Smooth muscle cell (in vitro differentiated cells): Measurements from ENCODE around the gene RMND1. TPM values are rescaled to one million over a fixed set of nuclear protein-coding genes. Genes with fewer than 3 reads are reported as not detected.

Experiments used
- DNase-seq: peaks from one replicate; lab custom pipeline; 2025; ENCODE audit not compliant: unreplicated experiment; lab: John Stamatoyannopoulos, UW
- H2AFZ ChIP-seq: fragments of 200-600 bp; sonication (generic); 2 replicates; pipeline ENCODE4 v1.6.0; 2016; ENCODE audit warnings: antibody characterized with exemption, low read depth, mild to moderate bottlenecking
- H3F3A ChIP-seq: fragments of 200-600 bp; sonication (generic); 2 replicates; pipeline ENCODE4 v1.6.0; 2017; ENCODE audit warnings: antibody characterized with exemption, low read depth
- H3K27ac ChIP-seq: fragments of 200-600 bp; sonication (generic); 2 replicates; pipeline ENCODE4 v1.5.1; 2016; ENCODE audit warnings: low read depth, mild to moderate bottlenecking
- H3K27me3 ChIP-seq: fragments of 200-600 bp; sonication (generic); 2 replicates; pipeline ENCODE4 v1.6.1; 2016; ENCODE audit warnings: low read depth, mild to moderate bottlenecking
- H3K36me3 ChIP-seq: fragments of 200-600 bp; sonication (generic); 2 replicates; pipeline ENCODE4 v1.5.1; 2016; ENCODE audit warnings: low read depth
- H3K4me1 ChIP-seq: fragments of 200-600 bp; sonication (generic); 2 replicates; pipeline ENCODE4 v1.5.1; 2016; ENCODE audit warnings: low read depth
- H3K4me2 ChIP-seq: fragments of 200-600 bp; sonication (generic); 2 replicates; pipeline ENCODE4 v1.6.0; 2016; ENCODE audit warnings: mild to moderate bottlenecking
- H3K4me3 ChIP-seq: fragments of 200-600 bp; sonication (generic); 2 replicates; pipeline ENCODE4 v1.5.1; 2016; ENCODE audit warnings: mild to moderate bottlenecking
- H3K79me2 ChIP-seq: fragments of 200-600 bp; sonication (generic); 2 replicates; pipeline ENCODE4 v1.6.0; 2016; ENCODE audit warnings: low read depth, mild to moderate bottlenecking
- H3K9ac ChIP-seq: fragments of 200-600 bp; sonication (generic); 2 replicates; pipeline ENCODE4 v1.6.0; 2016; ENCODE audit warnings: low read depth
- H3K9me3 ChIP-seq: fragments of 200-600 bp; sonication (generic); replicated peaks from 2 replicates; pipeline ENCODE4 v1.5.1; 2016; ENCODE audit warnings: low read depth
- H4K20me1 ChIP-seq: fragments of 200-600 bp; sonication (generic); 2 replicates; pipeline ENCODE4 v1.6.0; 2016; ENCODE audit warnings: low read depth
- WGBS: methylation state at CpG from one replicate; pipeline ENCODE4 v1.1.7; 2016; ENCODE audit warnings: low lambda C conversion rate; 5-methylcytosine and 5-hydroxymethylcytosine counted together
- polyA plus RNA-seq: library from polyadenylated mRNA; unstranded; fragments of >200 nt; fragmentation: Nextera tagmentation; extraction: Ambion mirVana; gene quantifications from 2 replicates; pipeline ENCODE4 v1.2.1, GENCODE V29; 2016
- total RNA-seq: library from RNA; depleted of rRNA; stranded (reverse); fragments of >200 nt; gene quantifications from 2 replicates; pipeline ENCODE4 v1.2.3, GENCODE V29; 2014
- TF ChIP-seq, protein P1 (sequence below): fragments of 200-600 bp; sonication (generic); IDR thresholded peaks from 2 replicates; pipeline ENCODE4 v1.5.1; 2017; ENCODE audit warnings: borderline replicate concordance, mild to moderate bottlenecking, antibody characterized with exemption; ENCODE audit not compliant: insufficient read depth, poor library complexity, severe bottlenecking

RMND1 gene
- total and polyA plus RNA-seq, 2 experiments from 2014 or later: 13.0 to 27.9 TPM

DNA sequence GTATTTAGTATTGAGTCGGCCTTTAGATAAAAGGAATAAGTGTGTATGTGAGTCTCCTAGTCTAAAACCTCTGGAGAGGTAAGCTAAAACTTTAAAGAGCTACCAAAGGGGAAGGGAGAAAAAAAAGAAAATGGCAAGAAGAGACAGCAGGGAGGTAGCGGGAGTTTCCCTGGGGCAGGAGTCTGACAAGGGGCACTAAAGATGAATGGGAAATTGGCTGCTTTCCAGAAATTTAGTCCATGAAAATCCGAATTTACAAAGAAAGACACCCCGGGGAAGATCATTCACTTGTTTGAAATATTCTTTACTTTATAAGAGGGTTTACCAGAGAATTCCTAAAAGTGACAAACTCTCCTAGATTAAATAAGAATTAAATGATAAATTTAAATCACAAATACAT, 19.3 kb downstream of the RMND1 start:
- TF ChIP-seq, protein P1, sequence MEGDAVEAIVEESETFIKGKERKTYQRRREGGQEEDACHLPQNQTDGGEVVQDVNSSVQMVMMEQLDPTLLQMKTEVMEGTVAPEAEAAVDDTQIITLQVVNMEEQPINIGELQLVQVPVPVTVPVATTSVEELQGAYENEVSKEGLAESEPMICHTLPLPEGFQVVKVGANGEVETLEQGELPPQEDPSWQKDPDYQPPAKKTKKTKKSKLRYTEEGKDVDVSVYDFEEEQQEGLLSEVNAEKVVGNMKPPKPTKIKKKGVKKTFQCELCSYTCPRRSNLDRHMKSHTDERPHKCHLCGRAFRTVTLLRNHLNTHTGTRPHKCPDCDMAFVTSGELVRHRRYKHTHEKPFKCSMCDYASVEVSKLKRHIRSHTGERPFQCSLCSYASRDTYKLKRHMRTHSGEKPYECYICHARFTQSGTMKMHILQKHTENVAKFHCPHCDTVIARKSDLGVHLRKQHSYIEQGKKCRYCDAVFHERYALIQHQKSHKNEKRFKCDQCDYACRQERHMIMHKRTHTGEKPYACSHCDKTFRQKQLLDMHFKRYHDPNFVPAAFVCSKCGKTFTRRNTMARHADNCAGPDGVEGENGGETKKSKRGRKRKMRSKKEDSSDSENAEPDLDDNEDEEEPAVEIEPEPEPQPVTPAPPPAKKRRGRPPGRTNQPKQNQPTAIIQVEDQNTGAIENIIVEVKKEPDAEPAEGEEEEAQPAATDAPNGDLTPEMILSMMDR: no peak
- Histone ChIP-seq H3K27me3 (no peaks in the 10 kb centered on the region), H3K4me2 (no peak overlapping the region), H3K9ac (no peak overlapping the region), H4K20me1 (peaks cover 6% of the 10 kb centered on the region), H3K9me3 (no peaks in the 10 kb centered on the region), H2AFZ (no peak overlapping the region), H3K79me2 (no peaks in the 10 kb centered on the region), H3K27ac (no peak overlapping the region), H3F3A (no peaks in the 10 kb centered on the region), H3K36me3 (peaks cover 7% of the 10 kb centered on the region), H3K4me1 (peaks cover 5% of the 10 kb centered on the region), H3K4me3 (no peak overlapping the region)
- WGBS: 92% methylated on average over 4 of the region's 4 CpGs
- DNase-seq: no peak

DNA sequence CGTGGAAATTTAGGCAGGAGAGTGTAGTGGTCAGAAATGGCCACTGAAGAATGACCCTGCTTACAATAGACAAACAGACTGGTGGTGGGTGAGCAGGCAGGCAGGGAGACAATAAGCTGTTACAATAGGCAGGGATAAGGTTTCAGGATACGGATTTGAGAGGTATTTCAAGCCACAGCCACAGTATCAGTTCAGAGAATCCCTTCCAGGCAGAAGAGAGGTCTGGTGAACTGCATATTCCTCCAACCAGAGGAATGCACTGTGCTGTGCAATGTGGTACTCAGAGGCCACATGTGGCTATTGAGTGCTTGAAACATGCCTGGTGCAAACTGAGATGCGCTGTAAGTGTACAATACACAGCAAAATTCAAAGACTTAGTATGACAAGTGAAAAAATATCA, 20.6 kb downstream of the RMND1 start:
- H3K4me1 ChIP-seq: peaks cover 5% of the 10 kb centered on the region
- no peak overlapping the region for H3K4me3 ChIP-seq
- 97% methylated on average over 3 of the region's 3 CpGs for WGBS
- H2AFZ ChIP-seq: no peak overlapping the region
- no peaks in the 10 kb centered on the region for H3K27me3 ChIP-seq
- H3K9ac ChIP-seq: no peak overlapping the region
- no peaks in the 10 kb centered on the region for H3K79me2 ChIP-seq
- H4K20me1 ChIP-seq: no peaks in the 10 kb centered on the region
- H3F3A ChIP-seq: no peaks in the 10 kb centered on the region
- H3K9me3 ChIP-seq: no peaks in the 10 kb centered on the region
- TF ChIP-seq, protein P1: no peak
- peaks cover 13% of the 10 kb centered on the region for H3K36me3 ChIP-seq
- H3K4me2 ChIP-seq: no peak overlapping the region
- no peak for DNase-seq
- no peak overlapping the region for H3K27ac ChIP-seq

- Histone ChIP-seq H3F3A (no peaks in the 10 kb centered on the region), H3K9me3 (no peaks in the 10 kb centered on the region), H3K4me2 (no peak overlapping the region), H2AFZ (no peak overlapping the region), H3K27ac (no peak overlapping the region), H3K4me3 (no peak overlapping the region), H3K4me1 (peaks cover 5% of the 10 kb centered on the region), H4K20me1 (no peaks in the 10 kb centered on the region), H3K79me2 (no peaks in the 10 kb centered on the region), H3K27me3 (no peaks in the 10 kb centered on the region), H3K9ac (no peak overlapping the region), H3K36me3 (peaks cover 13% of the 10 kb centered on the region)
- 97% methylated on average over 3 of the region's 3 CpGs for WGBS
- TF ChIP-seq, protein P1: no peak
- no peak for DNase-seq
Measured at GRCh38 chr6:151430886-151431285, 21.0 kb downstream of the RMND1 start.

GRCh38 chr6:151428093-151428735, 23.7 kb downstream of the RMND1 start:
- Histone ChIP-seq H2AFZ (no peak overlapping the region), H3K4me2 (no peak overlapping the region), H3K79me2 (no peaks in the 10 kb centered on the region), H3K4me1 (peaks cover 5% of the 10 kb centered on the region), H3K27me3 (no peaks in the 10 kb centered on the region), H3F3A (no peaks in the 10 kb centered on the region), H3K4me3 (no peak overlapping the region), H4K20me1 (no peaks in the 10 kb centered on the region), H3K9me3 (no peaks in the 10 kb centered on the region), H3K36me3 (peaks cover 13% of the 10 kb centered on the region), H3K9ac (no peak overlapping the region), H3K27ac (no peak overlapping the region)
- TF ChIP-seq, protein P1: no peak
- 94% methylated on average over 4 of the region's 4 CpGs for WGBS
- DNase-seq: no peak
